Upper lobe of left lung (tissue), 6 donors: ENCODE data around the gene TOMM40. TPM values are rescaled to one million over a fixed set of nuclear protein-coding genes. Genes with fewer than 3 reads are reported as not detected.

Source experiments
- ATAC-seq, 2 donors: fragments of 200-7000 bp; cut with Tn5 transposase; one replicate each; pipeline ENCODE4 v1.9.1; 2022; ENCODE audit warnings: mild to moderate bottlenecking in 2 of 2, moderate library complexity in 2 of 2; ENCODE audit not compliant: low FRiP score in 2 of 2
- DNase-seq, 2 donors: peaks; one replicate each; pipeline ENCODE4 v3.0.0-alpha.2; 2019 to 2020
- H3K27ac ChIP-seq, 4 donors: fragments of 200-600 bp; sonication (generic); one replicate each; pipeline ENCODE4 v1.5.1; 2016 to 2019
- H3K27me3 ChIP-seq, 4 donors: fragments of 200-600 bp; sonication (generic); one replicate each; pipeline ENCODE4 v1.5.1; 2017 to 2019
- H3K36me3 ChIP-seq, 4 donors: fragments of 200-600 bp; sonication (generic); one replicate each; pipeline ENCODE4 v1.5.1; 2016 to 2019
- H3K4me1 ChIP-seq, 4 donors: fragments of 200-600 bp; sonication (generic); one replicate each; pipeline ENCODE4 v1.5.1; 2018 to 2019
- H3K4me3 ChIP-seq, 4 donors: fragments of 200-600 bp; sonication (generic); one replicate each; pipeline ENCODE4 v1.5.1; 2017 to 2019; ENCODE audit warnings: mild to moderate bottlenecking in 2 of 4, moderate library complexity in 1 of 4
- H3K9me3 ChIP-seq, 4 donors: fragments of 200-600 bp; sonication (generic); one replicate each; pipeline ENCODE4 v1.5.1; 2018 to 2019
- CTCF ChIP-seq, 6 experiments: fragments of 450-650 bp in 4 of 6; fragments of 200-600 bp in 2 of 6; sonication (generic) in 2 of 6; IDR thresholded peaks; one replicate each; pipeline ENCODE4 v1.5.1; 2016 to 2019; ENCODE audit warnings: antibody characterized with exemption in 6 of 6
- EP300 ChIP-seq, 4 donors: sonication (generic); formaldehyde crosslinking; IDR thresholded peaks; one replicate each; pipeline ENCODE4 v1.5.1; 2017; ENCODE audit warnings: antibody characterized with exemption in 4 of 4, control low read depth in 2 of 4
- POLR2A ChIP-seq, 4 donors: fragments of 450-650 bp; IDR thresholded peaks; one replicate each; pipeline ENCODE4 v1.5.1; 2016 to 2017; ENCODE audit warnings: antibody characterized with exemption in 4 of 4, mild to moderate bottlenecking in 2 of 4
- POLR2AphosphoS5 ChIP-seq, 2 donors: sonication (generic); formaldehyde crosslinking; IDR thresholded peaks; one replicate each; pipeline ENCODE4 v1.5.1; 2017; ENCODE audit warnings: antibody characterized with exemption in 2 of 2
- WGBS, 2 donors: methylation state at CpG; one replicate each; pipeline ENCODE4 v1.1.5; 2017 to 2018; 5-methylcytosine and 5-hydroxymethylcytosine counted together
- total RNA-seq, 6 donors: library from RNA; depleted of rRNA in 4 of 6; stranded (reverse); fragments of >200 nt in 4 of 6; gene quantifications; one replicate each; pipeline versions ENCODE4 v1.1.0 to v1.2.1, GENCODE V29; 2016 to 2021
- donor health status: DM: no; HTN: no; CAD: no; lungs with moderate emphysema.
- donor health status: DM: no; HTN: yes; CAD: no; lungs with severe emphysema.

Gene TOMM40
- total RNA-seq, 6 donors from 2014 or later: 26.6 to 88.3 (median 58.1) TPM

DNA sequence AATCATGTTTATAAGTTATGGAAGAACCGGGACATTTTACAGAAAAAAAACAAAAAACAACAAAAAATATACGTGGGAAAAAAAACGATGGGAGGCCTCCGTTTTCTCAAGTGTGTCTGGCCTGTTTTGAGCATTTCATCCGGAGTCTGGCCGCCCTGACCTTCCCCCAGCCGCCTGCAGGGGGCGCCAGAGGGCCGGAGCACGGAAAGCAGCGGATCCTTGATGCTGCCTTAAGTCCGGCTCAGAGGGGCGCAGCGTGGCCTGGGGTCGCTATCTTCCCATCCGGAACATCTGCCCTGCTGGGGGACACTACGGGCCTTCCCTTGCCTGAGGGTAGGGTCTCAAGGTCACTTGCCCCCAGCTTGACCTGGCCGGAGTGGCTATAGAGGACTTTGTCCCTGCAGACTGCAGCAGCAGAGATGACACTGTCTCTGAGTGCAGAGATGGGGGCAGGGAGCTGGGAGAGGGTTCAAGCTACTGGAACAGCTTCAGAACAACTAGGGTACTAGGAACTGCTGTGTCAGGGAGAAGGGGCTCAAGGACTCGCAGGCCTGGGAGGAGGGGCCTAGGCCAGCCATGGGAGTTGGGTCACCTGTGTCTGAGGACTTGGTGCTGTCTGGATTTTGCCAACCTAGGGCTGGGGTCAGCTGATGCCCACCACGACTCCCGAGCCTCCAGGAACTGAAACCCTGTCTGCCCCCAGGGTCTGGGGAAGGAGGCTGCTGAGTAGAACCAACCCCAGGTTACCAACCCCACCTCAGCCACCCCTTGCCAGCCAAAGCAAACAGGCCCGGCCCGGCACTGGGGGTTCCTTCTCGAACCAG, 12.8 kb downstream of the TOMM40 start:
- peaks cover 0 to 15% (median 3%) of the 10 kb centered on the region in 4 donors for H3K27me3 ChIP-seq
- peaks cover 6 to 30% (median 7%) of the 10 kb centered on the region in 4 donors for H3K4me1 ChIP-seq
- TF ChIP-seq POLR2AphosphoS5 (IDR thresholded peaks at IDR 0.05) (no peak), CTCF (IDR thresholded peaks at IDR 0.05) (peak; percentile 93 to 100 (median 94)), POLR2A (IDR thresholded peaks at IDR 0.05) (peak in 1 of 4 donors; percentile 8)
- WGBS, 2 donors: 12 to 22% methylated on average over 13 to 23 of the region's 24 CpGs
- H3K36me3 ChIP-seq: peaks cover 7 to 35% (median 31%) of the 10 kb centered on the region in 4 donors
- DNase-seq (peak; percentile 72 to 97), ATAC-seq (peak; percentile 67 to 82)
- H3K27ac ChIP-seq: peak overlapping the region in 1 of 4 donors; percentile 30
- no peak overlapping the region for H3K4me3 ChIP-seq
- H3K9me3 ChIP-seq: no peaks in the 10 kb centered on the region

- peaks cover 0 to 15% (median 3%) of the 10 kb centered on the region in 4 donors for H3K27me3 ChIP-seq
- no peak overlapping the region for H3K27ac ChIP-seq
- H3K4me1 ChIP-seq: peaks cover 6 to 30% (median 7%) of the 10 kb centered on the region in 4 donors
- TF ChIP-seq CTCF (IDR thresholded peaks at IDR 0.05) (no peak), POLR2AphosphoS5 (IDR thresholded peaks at IDR 0.05) (no peak), EP300 (IDR thresholded peaks at IDR 0.05) (no peak), POLR2A (IDR thresholded peaks at IDR 0.05) (no peak)
- no peak for ATAC-seq
- H3K36me3 ChIP-seq: peaks cover 7 to 35% (median 31%) of the 10 kb centered on the region in 4 donors
- no peaks in the 10 kb centered on the region for H3K9me3 ChIP-seq
- WGBS, 2 donors: 76 to 83% methylated on average over 7 to 12 of the region's 12 CpGs
- H3K4me3 ChIP-seq: no peak overlapping the region
- DNase-seq: no peak
These were observed 13.5 kb downstream of the TOMM40 start for GRCh38 chr19:44904426-44904994.

DNA sequence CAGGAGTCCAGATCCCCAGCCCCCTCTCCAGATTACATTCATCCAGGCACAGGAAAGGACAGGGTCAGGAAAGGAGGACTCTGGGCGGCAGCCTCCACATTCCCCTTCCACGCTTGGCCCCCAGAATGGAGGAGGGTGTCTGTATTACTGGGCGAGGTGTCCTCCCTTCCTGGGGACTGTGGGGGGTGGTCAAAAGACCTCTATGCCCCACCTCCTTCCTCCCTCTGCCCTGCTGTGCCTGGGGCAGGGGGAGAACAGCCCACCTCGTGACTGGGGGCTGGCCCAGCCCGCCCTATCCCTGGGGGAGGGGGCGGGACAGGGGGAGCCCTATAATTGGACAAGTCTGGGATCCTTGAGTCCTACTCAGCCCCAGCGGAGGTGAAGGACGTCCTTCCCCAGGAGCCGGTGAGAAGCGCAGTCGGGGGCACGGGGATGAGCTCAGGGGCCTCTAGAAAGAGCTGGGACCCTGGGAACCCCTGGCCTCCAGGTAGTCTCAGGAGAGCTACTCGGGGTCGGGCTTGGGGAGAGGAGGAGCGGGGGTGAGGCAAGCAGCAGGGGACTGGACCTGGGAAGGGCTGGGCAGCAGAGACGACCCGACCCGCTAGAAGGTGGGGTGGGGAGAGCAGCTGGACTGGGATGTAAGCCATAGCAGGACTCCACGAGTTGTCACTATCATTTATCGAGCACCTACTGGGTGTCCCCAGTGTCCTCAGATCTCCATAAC, 14.5 kb downstream of the TOMM40 start, which contains the start of gene APOE:
Gene APOE, plus strand, starts transcription at position 360 of the 724 bp plus-strand sequence. CDS start 829 bp downstream, outside the sequence.
- Histone ChIP-seq H3K36me3 (peaks cover 7 to 27% (median 24%) of the 10 kb centered on the region in 4 donors), H3K4me1 (peaks cover 6 to 30% (median 7%) of the 10 kb centered on the region in 4 donors), H3K27me3 (peaks cover 0 to 15% (median 3%) of the 10 kb centered on the region in 4 donors), H3K27ac (peak within 1 kb of the TSS in 2 of 4 donors; percentile 36 to 79), H3K9me3 (no peaks in the 10 kb centered on the region), H3K4me3 (peak within 1 kb of the TSS in 3 of 4 donors; percentile 29 to 47 (median 37))
- no peak for DNase-seq
- ATAC-seq: peak in 1 of 2 donors; percentile 2
- TF ChIP-seq CTCF (IDR thresholded peaks at IDR 0.05): no peak
- TF ChIP-seq POLR2A (IDR thresholded peaks at IDR 0.05): peak in 1 of 4 donors; percentile 77
- TF ChIP-seq EP300 (IDR thresholded peaks at IDR 0.05): no peak
- no peak for TF ChIP-seq POLR2AphosphoS5 (IDR thresholded peaks at IDR 0.05)
- 5 to 6% methylated on average over 14 to 20 of the region's 20 CpGs for WGBS, 2 donors

DNA sequence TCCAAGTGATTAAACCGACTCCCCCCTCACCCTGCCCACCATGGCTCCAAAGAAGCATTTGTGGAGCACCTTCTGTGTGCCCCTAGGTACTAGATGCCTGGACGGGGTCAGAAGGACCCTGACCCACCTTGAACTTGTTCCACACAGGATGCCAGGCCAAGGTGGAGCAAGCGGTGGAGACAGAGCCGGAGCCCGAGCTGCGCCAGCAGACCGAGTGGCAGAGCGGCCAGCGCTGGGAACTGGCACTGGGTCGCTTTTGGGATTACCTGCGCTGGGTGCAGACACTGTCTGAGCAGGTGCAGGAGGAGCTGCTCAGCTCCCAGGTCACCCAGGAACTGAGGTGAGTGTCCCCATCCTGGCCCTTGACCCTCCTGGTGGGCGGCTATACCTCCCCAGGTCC, 16.6 kb downstream of the TOMM40 start:
- Histone ChIP-seq H3K4me3 (peak overlapping the region in 1 of 4 donors; percentile 47), H3K27me3 (peaks cover 0 to 15% (median 3%) of the 10 kb centered on the region in 4 donors), H3K36me3 (peaks cover 0 to 8% (median 7%) of the 10 kb centered on the region in 4 donors), H3K27ac (peak overlapping the region in 1 of 4 donors; percentile 15), H3K9me3 (no peaks in the 10 kb centered on the region), H3K4me1 (peaks cover 6 to 41% (median 15%) of the 10 kb centered on the region in 4 donors)
- TF ChIP-seq CTCF (IDR thresholded peaks at IDR 0.05): no peak
- no peak for TF ChIP-seq EP300 (IDR thresholded peaks at IDR 0.05)
- TF ChIP-seq POLR2AphosphoS5 (IDR thresholded peaks at IDR 0.05): no peak
- TF ChIP-seq POLR2A (IDR thresholded peaks at IDR 0.05): no peak
- WGBS, 2 donors: 92 to 93% methylated on average over 6 to 11 of the region's 12 CpGs
- no peak for DNase-seq
- ATAC-seq: no peak
